ENCODE measurements around the gene DIPK1B.
"Not testable (repeated sequence)": the region's sequence is repeated elsewhere in the genome, so short reads cannot be mapped to it uniquely, and the experiment has no call there.

The DIPK1B gene

DNA sequence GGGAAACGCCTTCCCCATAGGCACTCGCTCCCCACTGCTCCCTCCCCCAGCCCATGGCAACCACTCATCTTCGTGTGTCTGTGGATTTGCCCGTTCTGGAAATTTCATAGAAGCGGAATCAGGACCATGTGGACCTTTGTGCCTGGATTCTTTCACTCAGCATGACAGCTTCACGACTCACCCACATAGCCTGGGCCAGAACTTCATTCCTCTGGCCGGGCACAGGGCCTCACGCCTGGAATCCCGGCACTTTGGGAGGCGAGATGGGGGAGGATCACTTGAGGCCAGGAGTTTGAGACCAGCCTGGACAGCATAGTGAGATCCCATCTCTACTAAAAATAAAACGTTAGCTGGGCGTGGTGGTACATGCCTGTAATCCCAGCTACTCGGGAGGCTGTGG, 12.1 kb upstream of the DIPK1B start:
- no peak for DNase-seq

DNA sequence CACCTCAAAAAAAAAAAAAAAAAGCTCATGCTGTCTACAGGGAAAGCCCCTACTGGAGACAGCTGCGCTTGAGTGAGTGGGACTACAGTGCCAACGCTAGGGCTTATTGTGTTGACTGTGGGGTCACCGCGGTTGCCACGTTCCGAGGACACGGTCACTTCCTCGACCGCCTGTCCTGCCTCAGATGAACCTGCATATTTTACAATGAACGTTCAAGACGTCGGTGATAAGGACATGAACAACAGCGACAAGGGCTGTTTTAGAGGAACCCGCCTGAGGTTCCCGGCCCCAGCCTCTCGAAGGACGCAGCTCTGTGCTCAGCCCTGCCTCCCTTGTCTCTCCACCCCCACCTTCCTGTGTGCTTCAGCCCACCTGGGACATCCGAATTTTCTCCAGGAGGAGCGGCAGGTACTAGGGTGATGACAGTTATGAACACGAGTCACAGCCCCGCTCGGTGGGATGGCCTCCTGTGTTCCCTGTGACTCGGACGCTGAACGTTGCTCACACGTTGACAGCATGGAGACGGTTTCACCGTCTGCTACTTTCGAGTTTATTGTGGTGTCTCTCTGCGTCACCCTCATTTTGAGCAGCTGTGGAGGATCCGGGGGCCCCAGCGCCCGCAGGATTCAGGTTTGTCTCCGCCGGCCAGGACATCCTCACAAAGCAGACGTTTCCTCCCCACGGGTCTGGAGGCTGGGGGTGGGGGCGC, 11.3 kb upstream of the DIPK1B start:
- DNase-seq = peak; percentile 35

DNA sequence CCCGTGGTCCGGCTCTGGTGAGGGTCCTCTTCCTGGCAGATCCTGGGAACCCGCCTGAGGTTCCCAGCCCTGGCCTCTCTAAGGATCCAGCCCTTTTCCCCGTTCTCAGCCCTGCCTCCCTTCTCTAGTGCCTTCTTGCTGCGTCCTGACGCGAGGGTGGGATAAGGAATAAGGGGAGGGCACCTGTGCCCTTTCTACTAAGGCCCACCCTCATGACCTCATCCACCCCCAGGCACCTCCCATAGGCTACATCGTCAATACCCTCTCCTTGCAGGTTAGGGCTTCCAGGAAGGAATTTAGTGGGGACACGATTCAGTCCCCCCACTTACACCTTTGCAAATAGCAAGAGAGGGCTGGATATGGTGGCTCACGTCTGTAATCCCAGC, 10.7 kb upstream of the DIPK1B start:
- no peak for DNase-seq

DNA sequence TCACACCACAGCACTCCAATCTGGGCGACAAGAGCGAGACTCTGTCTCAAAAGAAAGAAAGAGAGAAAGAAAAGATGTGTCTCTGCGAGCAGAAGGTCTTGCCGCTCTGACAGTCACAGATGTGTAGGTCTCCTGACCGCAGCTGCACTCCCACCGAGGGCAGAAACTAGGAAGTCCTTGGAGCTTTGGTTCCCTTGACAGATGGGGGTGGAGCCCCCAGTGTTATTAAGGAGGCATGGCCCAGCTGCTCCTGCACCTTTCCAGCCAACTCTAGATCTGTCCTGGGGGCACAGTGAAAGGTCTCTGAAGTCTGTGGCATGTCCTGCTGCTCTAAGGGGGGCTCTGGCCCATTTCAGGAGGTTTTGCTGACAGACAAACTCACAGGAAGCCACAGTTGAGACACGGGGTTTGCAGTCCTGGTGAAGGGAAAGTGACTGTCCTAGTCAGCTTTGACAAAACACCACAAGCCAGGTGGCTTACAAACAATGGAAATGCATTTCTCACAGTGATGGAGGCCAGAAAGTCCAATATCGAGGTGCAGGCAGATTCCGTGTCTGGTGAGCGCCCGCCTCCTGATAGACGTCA, 9.0 kb upstream of the DIPK1B start:
- no peak for DNase-seq

DNA sequence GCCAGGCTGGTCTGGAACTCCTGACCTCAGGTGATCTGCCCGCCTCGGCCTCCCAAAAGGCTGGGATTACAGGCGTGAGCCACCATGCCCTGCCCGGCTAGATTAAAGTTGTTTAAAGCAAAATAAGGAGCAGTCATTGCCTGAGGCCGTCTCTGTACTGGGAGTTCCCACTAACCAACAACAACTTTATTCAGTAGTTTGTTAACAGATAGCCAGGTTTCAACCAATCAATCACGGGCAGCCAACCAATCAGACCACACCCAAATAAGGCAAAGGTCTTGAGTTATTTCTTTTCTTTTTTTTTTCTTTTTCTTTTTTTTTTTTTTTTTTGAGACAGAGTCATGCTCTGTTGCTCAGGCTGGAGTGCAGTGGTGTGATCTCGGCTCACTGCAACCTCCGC, 7.6 kb upstream of the DIPK1B start:
- DNase-seq = not testable (repeated sequence)

DNA sequence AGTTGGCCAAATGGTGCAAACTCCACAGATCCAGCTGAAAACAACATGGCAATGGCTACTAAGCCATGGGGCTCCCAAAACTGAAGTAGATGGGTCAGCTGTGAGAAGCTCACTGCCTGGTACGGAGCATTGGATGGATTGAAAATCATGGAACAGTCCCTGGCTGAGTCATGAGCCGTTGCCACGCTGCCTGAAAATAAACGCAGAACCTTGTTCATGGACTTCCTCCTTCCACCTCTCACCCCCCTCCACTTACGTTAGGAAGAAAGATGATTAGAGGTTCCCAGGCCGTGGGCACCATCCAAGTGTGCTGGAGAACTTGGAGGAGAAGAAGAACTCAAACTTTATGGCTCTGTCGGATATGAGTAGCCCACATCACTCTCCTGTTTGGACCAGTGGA, 6.8 kb upstream of the DIPK1B start:
- no peak for DNase-seq

DNA sequence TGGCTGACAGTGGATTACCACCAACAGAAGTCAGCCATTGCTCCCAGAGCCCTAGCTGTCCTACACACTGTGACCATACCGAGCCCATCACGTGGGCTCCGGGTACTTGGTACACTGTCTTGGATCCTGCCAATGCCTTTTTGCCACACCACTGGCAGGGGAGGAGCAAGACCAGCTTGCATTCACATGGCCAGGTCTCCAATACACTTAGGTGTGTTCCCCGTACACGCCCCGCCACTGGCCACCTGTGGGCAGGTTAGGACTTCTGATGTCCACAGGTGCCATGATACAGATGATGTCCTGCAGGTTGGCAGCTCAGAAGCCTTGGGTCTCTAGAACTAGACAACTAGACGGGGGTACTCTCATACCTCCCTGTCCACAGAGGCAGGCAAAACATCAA, 5.4 kb upstream of the DIPK1B start:
- DNase-seq = no peak

DNA sequence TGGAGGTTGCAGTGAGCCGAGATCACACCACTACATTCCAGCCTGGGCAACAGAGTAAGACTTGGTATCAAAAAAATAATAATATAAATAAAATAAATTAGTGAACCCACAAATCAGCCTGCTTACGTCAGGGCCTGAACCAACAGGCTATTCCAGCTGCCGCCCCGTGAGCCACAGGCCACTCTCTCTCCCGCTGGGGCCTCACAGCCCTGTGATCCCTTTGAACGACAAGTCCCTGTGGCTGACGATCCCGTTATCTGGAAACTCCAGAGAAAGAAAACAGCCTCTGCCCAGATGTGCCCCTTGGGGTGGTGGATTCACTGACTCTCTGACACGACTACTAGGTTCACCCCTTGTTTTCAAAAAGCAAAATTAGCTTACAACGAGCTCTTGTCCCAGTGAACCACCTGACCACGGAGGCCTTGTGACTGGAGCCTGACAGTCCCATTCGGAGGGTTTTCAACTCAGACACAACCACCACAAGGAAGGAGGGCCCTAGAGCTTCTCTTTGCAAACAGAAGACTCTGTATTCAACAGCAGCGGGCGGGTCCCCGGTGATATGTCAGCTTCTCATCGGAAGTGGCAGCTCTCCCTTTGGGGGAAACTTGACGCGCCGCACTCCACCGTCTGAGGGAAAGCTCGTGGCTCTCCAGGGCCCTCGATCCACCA, 4.4 kb upstream of the DIPK1B start:
- no peak for DNase-seq

DNA sequence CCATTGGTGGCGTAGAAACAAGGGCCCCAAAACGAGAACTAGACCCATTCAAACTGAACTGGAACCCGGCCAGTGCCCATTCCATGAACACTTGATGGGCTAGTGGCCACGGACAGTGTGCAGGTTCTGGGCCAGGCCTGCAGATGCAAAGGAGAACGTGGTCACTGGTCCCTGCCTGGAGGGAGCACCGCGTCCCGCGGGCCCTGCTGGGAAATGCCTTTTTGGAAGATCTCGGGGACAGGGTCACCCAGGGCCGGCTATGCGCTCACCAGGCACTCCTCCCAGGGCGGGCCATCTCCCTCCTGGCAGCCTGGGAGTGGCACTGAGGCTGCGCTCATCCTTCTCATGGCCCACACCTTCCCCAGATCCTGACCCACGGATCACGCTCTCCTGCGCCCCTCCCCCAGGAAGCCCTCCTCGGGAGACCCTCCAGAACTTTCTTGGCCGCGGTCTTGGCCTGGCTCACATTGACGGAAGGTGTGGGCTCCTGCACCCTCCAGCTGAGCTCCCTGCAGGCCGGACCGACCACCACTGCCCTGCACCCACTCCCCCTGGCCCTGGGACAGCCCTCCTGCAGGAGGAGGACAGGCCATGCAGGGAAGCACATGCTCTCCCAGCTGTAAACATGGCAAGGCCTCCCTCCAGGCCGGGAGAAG, 2.8 kb upstream of the DIPK1B start:
- no peak for DNase-seq

DNA sequence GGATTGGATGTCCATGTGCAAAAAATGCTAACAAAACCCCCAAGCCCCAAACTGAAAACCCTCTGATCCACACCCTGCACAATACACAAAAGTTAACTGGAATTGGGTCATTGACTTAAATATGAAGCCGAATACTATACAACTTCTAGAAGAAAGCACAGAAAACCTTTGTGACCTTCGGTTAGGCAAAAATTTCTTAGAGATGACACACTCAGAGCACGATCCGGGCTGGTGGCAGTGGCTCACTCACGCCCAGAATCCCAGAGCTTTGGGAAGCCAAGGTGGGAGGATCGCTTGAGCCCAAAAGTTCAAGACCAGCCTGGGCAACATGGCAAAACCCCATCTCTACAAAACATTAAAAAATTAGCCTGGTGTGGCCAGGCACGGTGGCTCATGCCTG, 1.8 kb upstream of the DIPK1B start:
- DNase-seq = no peak

DNA sequence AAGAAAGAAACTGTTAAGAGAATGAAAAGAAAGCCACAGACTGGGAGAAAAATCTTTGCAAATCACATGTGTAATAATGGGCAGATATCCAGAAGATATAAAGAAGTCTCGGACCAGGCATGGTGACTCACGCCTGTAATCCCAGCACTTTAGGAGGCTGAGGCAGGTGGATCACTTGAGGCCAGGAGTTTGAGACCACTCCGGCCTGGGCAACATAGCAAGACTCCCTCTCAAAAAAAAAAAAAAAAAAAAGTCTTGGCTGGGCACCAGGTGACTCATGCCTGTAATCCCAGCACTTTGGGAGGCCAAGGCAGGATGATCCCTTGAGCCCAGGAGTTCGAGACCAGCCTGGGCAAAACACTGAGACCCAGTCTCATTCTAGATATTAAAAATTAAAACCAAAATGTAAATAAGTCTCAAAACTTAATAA, 1.1 kb upstream of the DIPK1B start:
- not testable (repeated sequence) for DNase-seq

DNA sequence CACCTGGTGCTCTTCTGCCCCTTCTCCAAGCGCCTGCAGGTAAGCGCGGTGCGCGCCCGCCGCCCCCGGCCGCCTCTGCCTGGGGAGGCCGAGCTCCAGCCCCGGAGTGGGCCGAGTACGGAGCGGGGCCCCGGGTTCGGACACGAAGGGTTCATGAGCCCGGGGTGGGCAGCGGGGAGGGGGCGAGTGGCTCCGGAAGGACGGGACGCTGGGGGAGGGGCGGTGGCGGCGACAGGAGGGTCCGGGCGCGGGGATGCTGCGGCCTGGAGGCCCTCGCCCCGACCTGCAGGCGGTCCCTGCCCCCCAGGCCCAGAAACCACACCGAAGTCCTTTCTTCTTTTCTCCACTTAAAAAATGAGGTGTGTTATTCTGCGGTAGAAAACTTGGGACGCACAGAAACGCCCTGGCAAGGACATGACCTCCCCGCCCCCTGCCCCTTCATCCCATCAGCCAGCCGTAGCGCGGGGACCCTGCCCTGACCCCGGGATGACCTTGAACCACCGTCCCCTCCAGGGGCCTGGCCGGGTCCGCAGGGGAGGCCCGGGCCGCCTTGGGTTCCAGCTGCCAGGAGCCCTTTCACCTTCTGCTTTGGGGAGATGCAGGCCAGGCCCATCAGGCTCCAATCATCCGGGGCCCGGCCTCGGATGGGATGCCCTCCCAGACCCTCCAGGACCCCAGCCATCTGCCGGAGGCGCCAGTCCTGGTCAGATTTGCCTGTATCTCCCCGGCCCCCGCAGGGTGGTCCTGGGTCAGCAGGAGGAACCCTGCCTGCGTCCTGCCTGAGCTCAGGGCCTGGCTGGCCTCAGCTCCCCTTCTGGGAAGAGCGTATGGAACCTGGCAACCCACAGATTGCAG, 545 bp downstream of the DIPK1B start:
- no peak for DNase-seq

DNA sequence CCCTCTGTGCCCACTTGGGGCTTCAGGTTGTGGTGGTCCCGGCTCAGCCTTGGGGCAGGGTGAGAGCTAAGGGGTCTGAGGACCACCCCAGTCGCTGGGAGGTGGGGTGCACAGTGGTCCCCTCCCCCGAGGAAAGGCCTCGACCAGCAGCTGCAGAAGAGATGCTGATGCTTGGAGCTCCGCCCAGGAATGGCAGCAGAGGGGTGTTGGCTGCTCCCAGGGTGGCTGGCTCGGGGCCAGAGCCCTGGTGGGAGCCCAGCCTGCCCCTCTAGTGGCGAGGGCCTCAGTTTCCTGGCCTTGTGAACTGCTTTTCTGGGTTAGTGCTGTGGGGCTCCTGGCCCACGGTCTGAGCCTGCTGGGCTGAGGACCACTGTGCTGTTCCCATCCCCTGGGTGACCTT, 1.2 kb downstream of the DIPK1B start:
- DNase-seq = no peak

DNA sequence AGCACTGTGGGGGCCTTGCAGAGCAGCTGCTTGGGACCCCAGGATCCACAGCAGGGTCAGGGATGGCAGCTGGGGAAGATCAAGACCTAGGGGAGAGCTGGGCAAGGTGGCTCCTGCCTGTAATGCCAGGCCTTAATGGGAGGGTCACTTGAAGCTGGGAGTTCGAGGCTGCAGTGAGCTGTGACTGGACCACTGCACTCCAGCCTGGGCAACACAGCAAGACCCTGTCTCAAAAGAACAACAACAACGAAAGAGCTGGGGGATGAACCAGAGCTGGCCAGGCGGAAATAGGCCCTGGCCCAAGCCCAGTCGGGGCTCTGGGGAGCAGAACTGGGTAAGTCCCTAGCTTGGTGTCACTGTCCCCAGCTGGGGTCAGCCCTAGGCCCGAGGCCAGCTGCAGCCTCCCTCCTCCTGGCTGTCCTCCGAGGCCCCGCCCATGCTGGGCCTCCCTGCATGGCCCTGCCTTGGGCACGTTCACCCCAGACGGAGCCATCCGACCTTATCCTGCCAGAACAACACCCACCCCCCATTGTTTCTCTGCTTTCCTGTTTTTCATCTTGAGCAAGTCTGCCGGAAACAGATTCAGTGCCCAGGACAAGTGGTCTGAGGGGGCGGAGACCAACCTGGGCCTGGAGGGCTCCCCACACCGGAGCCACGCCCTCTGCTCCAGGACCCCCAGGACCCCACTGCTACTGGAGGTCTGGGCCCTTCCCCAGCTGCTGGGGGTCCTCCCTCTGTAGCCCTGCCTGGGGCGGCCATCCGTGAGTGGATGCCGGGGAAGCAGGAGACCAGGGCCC, 1.9 kb downstream of the DIPK1B start:
- DNase-seq = no peak

DNA sequence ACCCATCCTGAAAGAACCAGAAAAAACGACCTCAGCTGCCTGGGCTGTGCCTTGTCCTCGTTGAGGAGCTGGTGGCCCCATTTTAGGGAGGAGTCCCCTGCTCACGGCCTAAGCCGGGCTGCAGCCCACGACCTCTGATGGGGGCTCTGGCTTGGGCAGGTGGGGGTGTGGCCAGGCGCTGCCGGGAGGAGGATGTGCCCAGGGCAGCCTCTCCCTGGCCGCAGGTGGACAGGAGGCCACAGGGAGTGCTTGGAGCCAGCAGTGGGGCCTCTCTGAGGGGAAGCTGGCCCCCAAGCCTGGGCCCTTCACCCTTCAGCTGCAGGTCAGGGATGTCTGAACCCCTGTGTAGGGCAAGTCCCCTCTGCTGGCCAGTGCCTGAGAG, 2.5 kb downstream of the DIPK1B start:
- no peak for DNase-seq

DNA sequence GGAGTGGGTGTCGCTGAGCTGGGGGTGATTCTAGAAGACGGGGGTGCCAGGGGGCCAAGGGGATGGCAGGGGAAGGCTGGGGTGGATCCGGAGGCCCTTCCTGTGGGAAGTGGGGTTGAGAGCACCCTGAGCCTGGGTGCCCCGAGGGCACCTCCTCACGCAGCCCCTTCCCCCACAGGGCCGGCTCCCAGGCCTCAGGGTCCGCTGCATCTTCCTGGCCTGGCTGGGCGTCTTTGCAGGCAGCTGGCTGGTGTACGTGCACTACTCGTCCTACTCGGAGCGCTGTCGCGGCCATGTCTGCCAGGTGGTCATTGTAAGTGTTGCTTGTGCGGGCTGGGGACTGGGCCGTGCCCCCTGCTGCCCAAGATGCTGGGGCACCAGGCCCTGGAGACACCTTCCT, 5.0 kb downstream of the DIPK1B start:
- no peak for DNase-seq

DNA sequence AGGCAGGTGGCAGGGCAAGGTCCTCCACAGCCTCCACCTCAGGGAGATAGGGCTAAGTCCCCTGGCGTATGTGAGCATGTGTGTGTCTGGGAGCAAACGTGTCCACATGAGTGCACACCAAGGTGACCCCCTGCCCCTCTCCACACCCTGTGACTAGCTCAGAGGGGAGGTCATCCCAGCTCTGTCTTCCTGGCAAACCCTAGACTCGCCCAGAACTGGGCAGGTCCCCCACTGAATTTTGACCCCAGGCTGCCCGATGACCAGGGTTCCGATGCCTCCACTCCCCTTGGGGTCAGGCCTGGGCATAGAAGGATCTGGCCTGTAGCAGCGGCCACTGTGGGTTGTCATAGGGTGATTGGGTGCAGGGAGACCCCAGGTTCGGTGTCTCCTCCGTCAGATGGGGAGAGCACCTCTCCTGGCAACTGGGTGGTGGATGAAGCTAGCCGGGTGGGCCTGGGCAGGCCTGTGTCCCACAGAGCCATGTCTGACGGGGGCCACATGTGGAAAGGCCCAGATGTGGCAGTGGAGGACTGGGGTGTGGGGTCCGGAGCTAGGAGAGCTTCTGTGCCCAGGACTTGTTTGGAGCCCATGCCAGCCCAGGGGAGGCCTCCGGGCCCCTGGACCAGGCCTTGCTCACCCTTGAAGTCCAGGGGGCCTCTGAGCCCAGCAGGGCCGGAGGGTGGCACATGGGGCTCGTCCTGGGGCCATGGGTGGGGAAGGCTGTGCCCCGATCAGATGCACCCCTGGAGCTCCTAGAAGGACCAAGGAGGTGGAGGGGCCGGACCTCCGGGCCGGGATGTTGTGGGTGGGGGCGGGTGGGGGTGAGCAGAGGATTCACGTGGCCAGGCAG, 6.2 kb downstream of the DIPK1B start:
- DNase-seq = no peak

DNA sequence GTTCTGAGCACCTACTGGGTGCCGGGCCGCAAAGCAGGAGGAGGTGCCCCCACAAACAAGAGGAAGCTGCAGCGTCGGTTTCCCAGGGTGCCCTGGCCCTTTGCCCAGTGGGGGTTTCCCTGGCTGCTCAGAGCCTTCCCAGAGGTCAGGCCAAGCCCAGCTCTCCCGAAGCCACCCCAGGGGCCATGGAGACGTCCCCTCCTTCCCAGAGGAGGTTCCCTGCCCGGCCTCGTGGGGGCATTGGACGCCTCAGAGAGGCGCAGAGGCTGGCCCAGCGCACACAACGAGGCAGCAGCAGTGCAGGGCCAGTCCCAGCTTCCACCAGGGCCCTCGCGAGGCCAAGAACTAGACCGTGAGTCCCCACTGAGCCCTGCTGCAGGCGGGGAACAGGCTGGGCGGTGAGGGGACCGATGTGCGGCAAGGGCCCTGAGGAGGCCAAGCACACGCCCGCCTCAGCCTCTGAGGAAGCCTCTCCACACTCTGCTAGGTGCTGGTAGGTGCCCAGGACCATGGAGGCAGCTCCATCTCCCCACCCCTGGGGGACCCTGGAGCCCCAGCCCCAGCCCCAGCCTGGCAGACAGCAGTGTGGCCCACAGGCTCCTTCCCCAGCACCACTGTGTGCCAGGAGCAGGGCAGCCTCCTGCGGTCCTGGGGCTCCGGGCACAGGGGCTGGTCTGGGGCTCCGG, 7.0 kb downstream of the DIPK1B start:
- no peak for DNase-seq

DNA sequence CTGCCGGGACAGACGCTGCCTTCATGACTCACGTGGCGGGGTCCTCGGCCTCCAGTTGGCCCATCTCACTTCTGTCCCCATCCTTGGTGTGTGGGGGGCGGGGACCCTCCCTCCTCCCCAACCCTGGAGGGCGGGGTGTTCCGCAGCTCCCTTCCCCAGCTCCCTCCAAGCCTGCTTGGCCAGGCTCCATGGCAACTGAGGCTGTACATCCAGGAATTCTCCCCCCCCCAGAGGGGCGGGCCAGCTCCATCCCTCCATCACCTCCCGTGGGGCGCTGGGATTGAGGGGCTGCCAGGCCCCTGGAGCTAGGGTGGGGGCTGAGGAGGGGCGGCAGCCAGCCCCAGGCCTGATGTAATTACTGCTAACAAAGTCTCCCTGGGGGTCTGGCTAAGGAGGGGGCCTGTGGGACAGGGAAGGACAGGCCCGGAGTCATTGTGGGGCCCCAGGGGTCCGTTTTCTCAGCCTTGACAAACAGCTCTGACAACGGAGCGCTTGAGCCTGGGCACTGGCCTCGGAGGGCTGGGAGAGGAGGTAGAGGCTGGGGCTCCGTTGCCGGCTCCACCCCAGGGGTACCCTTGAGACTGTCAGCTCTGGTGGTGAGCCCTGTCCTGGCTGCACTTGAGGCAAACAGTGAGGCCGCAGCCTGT, 8.0 kb downstream of the DIPK1B start:
- DNase-seq = no peak

DNA sequence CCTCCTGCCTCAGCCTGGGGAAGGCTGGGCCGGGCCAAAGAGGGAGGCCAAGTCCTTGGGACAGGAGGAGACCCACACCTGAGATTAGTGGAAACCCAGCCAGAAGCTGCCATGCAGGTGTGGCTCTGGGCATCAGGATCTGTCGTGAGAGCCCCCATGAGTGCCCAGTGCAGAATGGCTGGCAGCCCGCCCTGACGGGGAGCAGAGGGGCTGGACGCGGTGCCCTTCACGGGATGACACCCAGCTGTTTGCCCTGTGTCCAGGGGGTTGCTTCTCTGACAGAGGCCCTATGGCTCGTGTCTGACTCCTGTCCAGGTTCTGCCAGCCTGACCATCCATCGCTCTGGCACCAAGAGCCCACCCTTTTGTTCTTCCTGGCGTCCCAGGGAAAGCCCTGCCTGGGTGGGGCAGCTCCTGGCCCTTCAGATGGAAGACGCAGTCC, 8.5 kb downstream of the DIPK1B start:
- no peak for DNase-seq
